PFSK-1 (cell line): ENCODE data around the gene SCGB1C1. TPM values are rescaled to one million over a fixed set of nuclear protein-coding genes. Genes with fewer than 3 reads are reported as not detected.
"Not testable (repeated sequence)": the region's sequence is repeated elsewhere in the genome, so short reads cannot be mapped to it uniquely, and the experiment has no call there.

Source experiments
- FOXP2 ChIP-seq: optimal IDR thresholded peaks from 2 replicates; pipeline ENCODE3; 2011; ENCODE audit warnings: borderline replicate concordance, control low read depth, inconsistent platforms; ENCODE audit not compliant: insufficient read depth; ENCODE audit errors: extremely low read length, extremely low read depth
- POLR2AphosphoS5 ChIP-seq: IDR thresholded peaks from 2 replicates; pipeline ENCODE4 v1.6.1; 2012; ENCODE audit warnings: low read depth, mild to moderate bottlenecking, control low read depth, low read length, moderate library complexity
- SIN3A ChIP-seq: IDR thresholded peaks from 2 replicates; pipeline ENCODE4 v1.6.1; 2012; ENCODE audit warnings: mild to moderate bottlenecking, low read length, moderate library complexity, borderline replicate concordance; ENCODE audit not compliant: insufficient read depth
- TAF1 ChIP-seq: IDR thresholded peaks from 2 replicates; pipeline ENCODE4 v1.6.1; 2012; ENCODE audit warnings: low read length, control low read depth, borderline replicate concordance; ENCODE audit not compliant: insufficient read depth
- polyA plus RNA-seq: library from polyadenylated mRNA; unstranded; fragments of >200 nt; gene quantifications from one replicate; pipeline ENCODE4 v1.2.1, GENCODE V29; 2012; ENCODE audit warnings: low read depth, missing spikeins; ENCODE audit not compliant: insufficient read length
- TF ChIP-seq, protein P1 (sequence below), 2 experiments: IDR thresholded peaks; 2 replicates each; pipeline versions ENCODE4 v1.6.1 to v1.8.0; 2011 to 2012; ENCODE audit warnings: low read depth in 2 of 2, low read length in 2 of 2, control low read depth in 1 of 2, inconsistent platforms in 1 of 2, mild to moderate bottlenecking in 1 of 2, moderate library complexity in 1 of 2; ENCODE audit not compliant: insufficient read depth in 1 of 2

The SCGB1C1 gene
- not detected for polyA plus RNA-seq

DNA sequence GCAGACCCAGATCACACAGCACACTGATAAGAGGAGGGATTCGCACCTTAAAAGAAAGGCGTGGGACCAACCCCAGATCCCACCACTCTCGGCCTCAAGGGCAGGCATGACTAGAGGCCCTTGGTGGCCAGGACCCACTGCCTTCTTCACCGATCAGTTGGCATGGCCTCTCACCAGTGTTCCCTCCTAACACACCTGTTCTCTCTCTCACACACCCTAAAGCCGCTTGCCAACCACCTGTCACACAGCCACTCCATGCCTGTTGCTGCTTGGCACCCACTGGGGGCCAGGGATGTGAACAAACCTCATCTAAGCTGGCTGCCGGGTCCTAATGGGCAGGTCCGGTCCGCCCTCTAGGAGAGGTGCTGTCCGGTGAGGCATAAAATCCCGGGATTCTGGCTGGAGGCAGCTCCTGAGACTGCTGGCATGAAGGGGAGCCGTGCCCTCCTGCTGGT is at the start of gene SCGB1C1:
TSS of gene SCGB1C1 (plus strand) at position 405 of the 455 bp plus-strand sequence. CDS start at position 427, 22 bp downstream.
- TF ChIP-seq SIN3A, TAF1: not testable (repeated sequence)
- TF ChIP-seq, protein P1, sequence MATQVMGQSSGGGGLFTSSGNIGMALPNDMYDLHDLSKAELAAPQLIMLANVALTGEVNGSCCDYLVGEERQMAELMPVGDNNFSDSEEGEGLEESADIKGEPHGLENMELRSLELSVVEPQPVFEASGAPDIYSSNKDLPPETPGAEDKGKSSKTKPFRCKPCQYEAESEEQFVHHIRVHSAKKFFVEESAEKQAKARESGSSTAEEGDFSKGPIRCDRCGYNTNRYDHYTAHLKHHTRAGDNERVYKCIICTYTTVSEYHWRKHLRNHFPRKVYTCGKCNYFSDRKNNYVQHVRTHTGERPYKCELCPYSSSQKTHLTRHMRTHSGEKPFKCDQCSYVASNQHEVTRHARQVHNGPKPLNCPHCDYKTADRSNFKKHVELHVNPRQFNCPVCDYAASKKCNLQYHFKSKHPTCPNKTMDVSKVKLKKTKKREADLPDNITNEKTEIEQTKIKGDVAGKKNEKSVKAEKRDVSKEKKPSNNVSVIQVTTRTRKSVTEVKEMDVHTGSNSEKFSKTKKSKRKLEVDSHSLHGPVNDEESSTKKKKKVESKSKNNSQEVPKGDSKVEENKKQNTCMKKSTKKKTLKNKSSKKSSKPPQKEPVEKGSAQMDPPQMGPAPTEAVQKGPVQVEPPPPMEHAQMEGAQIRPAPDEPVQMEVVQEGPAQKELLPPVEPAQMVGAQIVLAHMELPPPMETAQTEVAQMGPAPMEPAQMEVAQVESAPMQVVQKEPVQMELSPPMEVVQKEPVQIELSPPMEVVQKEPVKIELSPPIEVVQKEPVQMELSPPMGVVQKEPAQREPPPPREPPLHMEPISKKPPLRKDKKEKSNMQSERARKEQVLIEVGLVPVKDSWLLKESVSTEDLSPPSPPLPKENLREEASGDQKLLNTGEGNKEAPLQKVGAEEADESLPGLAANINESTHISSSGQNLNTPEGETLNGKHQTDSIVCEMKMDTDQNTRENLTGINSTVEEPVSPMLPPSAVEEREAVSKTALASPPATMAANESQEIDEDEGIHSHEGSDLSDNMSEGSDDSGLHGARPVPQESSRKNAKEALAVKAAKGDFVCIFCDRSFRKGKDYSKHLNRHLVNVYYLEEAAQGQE (IDR thresholded peaks at IDR 0.05; ENCODE audit: insufficient read depth in 1 of 2, low read depth in 2 of 2, low read length in 2 of 2): not testable (repeated sequence)

DNA sequence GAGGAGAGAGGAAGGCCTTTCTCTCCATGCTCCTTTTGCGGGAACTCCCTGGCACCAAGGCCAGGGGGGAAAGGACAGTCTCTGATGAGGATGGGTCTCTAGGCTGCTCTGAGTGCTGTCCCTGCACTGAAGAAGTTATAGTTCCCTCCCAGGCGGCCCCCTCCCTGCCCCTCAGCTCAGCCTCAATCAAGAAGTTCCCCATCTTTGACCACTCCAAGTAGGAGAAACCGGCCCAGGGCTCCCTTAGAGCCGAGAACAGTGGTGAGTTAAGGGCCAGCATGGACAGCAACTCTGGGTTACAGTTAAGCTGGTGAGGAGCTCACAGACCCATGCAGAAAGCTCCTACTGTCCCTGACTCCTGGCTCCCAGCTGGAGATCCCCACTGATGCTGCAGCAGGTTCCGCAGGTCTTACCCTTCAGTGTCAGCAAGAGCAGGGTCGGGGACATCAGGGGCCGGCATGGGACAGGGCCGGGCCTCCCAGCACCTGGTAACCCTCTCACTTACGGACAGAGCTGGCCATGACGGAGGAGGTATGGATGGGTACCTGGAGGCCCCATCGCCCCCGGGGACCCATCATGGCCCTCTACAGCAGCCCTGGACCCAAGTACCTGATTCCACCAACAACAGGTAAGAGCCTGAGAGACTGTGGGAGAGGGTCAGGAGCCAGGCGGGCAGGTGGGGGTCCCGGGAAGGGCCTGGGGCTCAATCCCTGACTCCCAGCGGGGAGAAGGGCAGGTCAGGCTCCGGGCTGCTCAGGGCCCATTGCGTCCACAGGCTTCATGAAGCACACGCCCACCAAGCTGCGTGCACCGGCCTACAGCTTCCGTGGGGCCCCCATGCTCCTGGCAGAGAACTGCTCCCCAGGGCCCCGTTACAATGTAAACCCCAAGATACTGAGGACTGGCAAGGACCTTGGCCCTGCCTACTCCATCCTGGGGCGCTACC is 4.2 kb downstream of the SCGB1C1 start:
- TF ChIP-seq POLR2AphosphoS5 (no peak), FOXP2 (no peak), TAF1 (no peak), SIN3A (no peak)
- TF ChIP-seq, protein P1 (IDR thresholded peaks at IDR 0.05; ENCODE audit: insufficient read depth in 1 of 2, low read depth in 2 of 2, low read length in 2 of 2): no peak

DNA sequence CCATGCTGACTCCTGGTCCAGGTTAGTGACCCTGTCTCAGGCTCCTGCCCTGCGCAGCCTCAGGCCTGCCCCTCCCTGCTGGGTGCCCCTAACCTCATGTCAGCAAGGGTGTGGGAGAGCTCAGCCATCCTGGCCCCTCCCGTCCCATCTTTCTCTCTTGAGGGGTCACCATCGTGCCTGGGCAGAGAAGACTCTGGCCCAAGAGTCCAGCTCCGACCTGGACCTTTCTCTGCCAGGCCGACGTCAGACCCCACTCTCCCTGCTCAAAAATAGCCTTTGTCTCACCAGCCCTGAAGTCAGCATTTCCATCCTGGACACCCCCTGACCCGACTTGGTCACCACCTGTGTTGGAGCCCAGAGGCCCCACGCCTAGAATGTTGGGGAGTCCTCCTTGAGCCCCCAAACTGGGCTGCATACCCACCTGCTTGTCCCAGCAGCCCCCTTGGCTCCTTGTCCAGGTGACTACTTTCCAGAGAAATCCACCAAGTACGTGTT is 4.9 kb downstream of the SCGB1C1 start:
- TF ChIP-seq POLR2AphosphoS5 (no peak), SIN3A (no peak), FOXP2 (no peak), TAF1 (no peak)
- TF ChIP-seq, protein P1 (IDR thresholded peaks at IDR 0.05; ENCODE audit: insufficient read depth in 1 of 2, low read depth in 2 of 2, low read length in 2 of 2): no peak

DNA sequence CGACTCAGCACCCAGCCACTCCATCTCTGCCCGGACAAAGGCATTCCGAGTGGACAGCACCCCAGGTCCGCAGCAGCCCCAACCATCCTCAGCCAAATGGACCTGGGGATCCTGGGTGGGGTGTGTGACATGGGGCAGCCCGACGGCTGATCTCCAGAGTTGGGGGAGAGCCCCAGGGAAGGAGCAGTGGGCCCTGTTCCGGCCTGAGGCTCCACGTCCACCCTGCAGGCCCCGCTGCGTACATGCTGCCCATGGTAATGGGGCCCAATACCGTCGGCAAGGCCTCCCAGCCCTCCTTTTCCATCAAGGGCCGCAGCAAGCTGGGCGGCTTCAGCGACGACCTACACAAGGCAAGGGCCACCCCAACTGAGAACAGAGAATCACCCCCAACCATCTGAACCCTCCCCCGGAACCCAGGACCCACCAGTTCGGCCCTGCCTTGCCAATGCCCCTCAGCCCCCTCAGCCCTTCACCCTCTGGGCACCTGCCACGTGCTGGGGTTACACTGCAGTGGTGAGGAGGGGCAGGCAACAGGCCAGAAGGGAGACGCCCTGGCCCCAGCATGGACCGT is 5.4 kb downstream of the SCGB1C1 start:
- TF ChIP-seq FOXP2 (no peak), TAF1 (no peak), SIN3A (no peak), POLR2AphosphoS5 (no peak)
- TF ChIP-seq, protein P1 (IDR thresholded peaks at IDR 0.05; ENCODE audit: insufficient read depth in 1 of 2, low read depth in 2 of 2, low read length in 2 of 2): no peak
